ENCODE measurements around the gene CGB7. TPM values are rescaled to one million over a fixed set of nuclear protein-coding genes. Genes with fewer than 3 reads are reported as not detected.

Gene CGB7
- total RNA-seq, 1 donor from 2014 or later = not detected

GRCh38 chr19:49064029-49064629 lies 6.6 kb upstream of the CGB7 start:
- Mint-ChIP-seq H3K27ac (ENCODE audit: unreplicated experiment) (no peak overlapping the region), H3K4me3 (ENCODE audit: unreplicated experiment) (peak overlapping the region; percentile 49), H3K9me3 (ENCODE audit: unreplicated experiment) (no peaks in the 10 kb centered on the region), H3K36me3 (ENCODE audit: unreplicated experiment) (peaks cover 5% of the 10 kb centered on the region), H3K4me1 (ENCODE audit: low read depth, unreplicated experiment) (peaks cover 12% of the 10 kb centered on the region), H3K27me3 (ENCODE audit: unreplicated experiment) (peaks cover 9% of the 10 kb centered on the region)
- no peak for DNase-seq
- TF ChIP-seq CTCF (IDR thresholded peaks at IDR 0.05; ENCODE audit: partially characterized antibody, unreplicated experiment) = no peak

GRCh38 chr19:49061445-49061844 lies 3.9 kb upstream of the CGB7 start:
- TF ChIP-seq CTCF (IDR thresholded peaks at IDR 0.05; ENCODE audit: partially characterized antibody, unreplicated experiment) = no peak
- Mint-ChIP-seq H3K27me3 (ENCODE audit: unreplicated experiment) (peaks cover 11% of the 10 kb centered on the region), H3K9me3 (ENCODE audit: unreplicated experiment) (no peaks in the 10 kb centered on the region), H3K36me3 (ENCODE audit: unreplicated experiment) (no peaks in the 10 kb centered on the region), H3K27ac (ENCODE audit: unreplicated experiment) (no peak overlapping the region), H3K4me3 (ENCODE audit: unreplicated experiment) (no peak overlapping the region), H3K4me1 (ENCODE audit: low read depth, unreplicated experiment) (peaks cover 3% of the 10 kb centered on the region)
- DNase-seq = no peak

GRCh38 chr19:49061000-49061399 lies 3.5 kb upstream of the CGB7 start:
- Mint-ChIP-seq H3K9me3 (ENCODE audit: unreplicated experiment) (no peaks in the 10 kb centered on the region), H3K4me3 (ENCODE audit: unreplicated experiment) (no peak overlapping the region), H3K27me3 (ENCODE audit: unreplicated experiment) (peaks cover 13% of the 10 kb centered on the region), H3K36me3 (ENCODE audit: unreplicated experiment) (no peaks in the 10 kb centered on the region), H3K27ac (ENCODE audit: unreplicated experiment) (no peak overlapping the region), H3K4me1 (ENCODE audit: low read depth, unreplicated experiment) (peaks cover 3% of the 10 kb centered on the region)
- DNase-seq = no peak
- TF ChIP-seq CTCF (IDR thresholded peaks at IDR 0.05; ENCODE audit: partially characterized antibody, unreplicated experiment) = no peak

- no peaks in the 10 kb centered on the region for H3K36me3 Mint-ChIP-seq (ENCODE audit: unreplicated experiment)
- H3K27me3 Mint-ChIP-seq (ENCODE audit: unreplicated experiment) = peaks cover 17% of the 10 kb centered on the region
Measured at GRCh38 chr19:49059053-49059452, 1.5 kb upstream of the CGB7 start.

More at GRCh38 chr19:49059053-49059452, 1.5 kb upstream of the CGB7 start:
- Mint-ChIP-seq H3K27ac (ENCODE audit: unreplicated experiment) (no peak overlapping the region), H3K4me3 (ENCODE audit: unreplicated experiment) (no peak overlapping the region), H3K4me1 (ENCODE audit: low read depth, unreplicated experiment) (no peaks in the 10 kb centered on the region), H3K9me3 (ENCODE audit: unreplicated experiment) (no peaks in the 10 kb centered on the region)
- no peak for TF ChIP-seq CTCF (IDR thresholded peaks at IDR 0.05; ENCODE audit: partially characterized antibody, unreplicated experiment)
- DNase-seq = no peak

Data from glutamatergic neuron (in vitro differentiated cells).